Mesenchymal stem cell (in vitro differentiated cells and primary cell): ENCODE data around the gene CWH43.
A peak's percentile ranks its signal among the peaks of the same experiment; 100 is the strongest.

Experiments used
- DNase-seq: peaks from one replicate; pipeline ENCODE4 v3.0.0-alpha.2; 2013
- H2AFZ ChIP-seq: one replicate; pipeline ENCODE4 v1.6.1; 2013; ENCODE audit warnings: low read depth, mild to moderate bottlenecking, control low read depth, inconsistent platforms, low read length, moderate library complexity
- H2AK5ac ChIP-seq: 2 replicates; pipeline ENCODE4 v1.6.1; 2013; ENCODE audit warnings: low read length, moderate library complexity, mild to moderate bottlenecking, inconsistent platforms; ENCODE audit not compliant: severe bottlenecking
- H2BK120ac ChIP-seq: one replicate; pipeline ENCODE4 v1.6.1; 2013; ENCODE audit warnings: low read depth, mild to moderate bottlenecking, inconsistent platforms, low read length, moderate library complexity
- H2BK12ac ChIP-seq, 2 experiments: one replicate each; pipeline ENCODE4 v1.6.1; 2013; ENCODE audit warnings: inconsistent platforms in 2 of 2, low read length in 2 of 2, mild to moderate bottlenecking in 2 of 2, moderate library complexity in 2 of 2, control low read depth in 1 of 2
- H2BK15ac ChIP-seq: one replicate; pipeline ENCODE4 v1.6.1; 2013; ENCODE audit warnings: mild to moderate bottlenecking, low read depth, inconsistent platforms; ENCODE audit not compliant: poor library complexity, severe bottlenecking
- H2BK5ac ChIP-seq: 2 replicates; pipeline ENCODE4 v1.6.1; 2013; ENCODE audit warnings: low read depth, mild to moderate bottlenecking, low read length, control low read depth, inconsistent platforms; ENCODE audit not compliant: poor library complexity, severe bottlenecking
- H3K14ac ChIP-seq, 2 experiments: one replicate each; pipeline ENCODE4 v1.6.1; 2013; ENCODE audit warnings: inconsistent platforms in 2 of 2, low read length in 2 of 2, control low read depth in 1 of 2, mild to moderate bottlenecking in 1 of 2, moderate library complexity in 1 of 2
- H3K18ac ChIP-seq, 2 experiments: one replicate each; pipeline ENCODE4 v1.6.1; 2013; ENCODE audit warnings: inconsistent platforms in 2 of 2, low read length in 2 of 2, control low read depth in 1 of 2, low read depth in 1 of 2, mild to moderate bottlenecking in 1 of 2
- H3K23ac ChIP-seq, 2 experiments: one replicate each; pipeline ENCODE4 v1.6.1; 2013; ENCODE audit warnings: inconsistent platforms in 2 of 2, low read length in 2 of 2, mild to moderate bottlenecking in 2 of 2, moderate library complexity in 2 of 2, control low read depth in 1 of 2
- H3K27ac ChIP-seq: 2 replicates; pipeline ENCODE4 v1.5.1; 2013; ENCODE audit warnings: mild to moderate bottlenecking, moderate library complexity, low read length, control low read depth, inconsistent platforms; ENCODE audit not compliant: poor library complexity, severe bottlenecking
- H3K27me3 ChIP-seq, 2 experiments: 2 replicates each; pipeline versions ENCODE4 v1.6.1 to v1.7.0; 2013; ENCODE audit warnings: low read length in 2 of 2, mild to moderate bottlenecking in 2 of 2, moderate library complexity in 2 of 2, control low read depth in 1 of 2, inconsistent platforms in 1 of 2; ENCODE audit not compliant: control insufficient read depth in 1 of 2, insufficient read depth in 1 of 2
- H3K36me3 ChIP-seq, 2 experiments: 2 replicates each; pipeline versions ENCODE4 v1.6.1 to v1.7.0; 2013; ENCODE audit warnings: low read length in 2 of 2, control low read depth in 1 of 2, inconsistent platforms in 1 of 2, low read depth in 1 of 2, mild to moderate bottlenecking in 1 of 2; ENCODE audit not compliant: insufficient read depth in 2 of 2, control insufficient read depth in 1 of 2
- H3K4ac ChIP-seq, 2 experiments: one replicate each; pipeline ENCODE4 v1.6.1; 2013; ENCODE audit warnings: inconsistent platforms in 2 of 2, low read length in 2 of 2, mild to moderate bottlenecking in 2 of 2, moderate library complexity in 2 of 2, control low read depth in 1 of 2, low read depth in 1 of 2
- H3K4me1 ChIP-seq: 2 replicates; pipeline ENCODE4 v1.6.1; 2013; ENCODE audit warnings: low read depth, low read length, control low read depth; ENCODE audit not compliant: control insufficient read depth, insufficient read depth
- H3K4me2 ChIP-seq: 2 replicates; pipeline ENCODE4 v1.6.1; 2013; ENCODE audit warnings: low read length, mild to moderate bottlenecking, inconsistent platforms; ENCODE audit not compliant: poor library complexity, severe bottlenecking
- H3K4me3 ChIP-seq, 2 experiments: 2 replicates each; pipeline versions ENCODE4 v1.5.1 to v1.7.0; 2013; ENCODE audit warnings: low read length in 2 of 2, mild to moderate bottlenecking in 2 of 2, control low read depth in 1 of 2, low read depth in 1 of 2; ENCODE audit not compliant: insufficient read depth in 1 of 2
- H3K79me1 ChIP-seq: replicated peaks from 2 replicates; pipeline ENCODE4 v1.6.1; 2013; ENCODE audit warnings: mild to moderate bottlenecking, control low read depth, low read length, inconsistent platforms; ENCODE audit not compliant: poor library complexity, severe bottlenecking
- H3K9ac ChIP-seq: 2 replicates; pipeline ENCODE4 v1.7.0; 2013; ENCODE audit warnings: mild to moderate bottlenecking, low read length, moderate library complexity
- H3K9me3 ChIP-seq: 2 replicates; pipeline ENCODE4 v1.7.0; 2013; ENCODE audit warnings: mild to moderate bottlenecking, low read length; ENCODE audit not compliant: control insufficient read depth
- H4K8ac ChIP-seq: one replicate; pipeline ENCODE4 v1.6.1; 2013; ENCODE audit warnings: inconsistent platforms, mild to moderate bottlenecking, low read length, moderate library complexity
- H4K91ac ChIP-seq: one replicate; pipeline ENCODE4 v1.6.1; 2013; ENCODE audit warnings: mild to moderate bottlenecking, low read length, inconsistent platforms
- WGBS: methylation state at CpG from one replicate; pipeline ENCODE4 v1.1.7; 2013; ENCODE audit warnings: mixed read lengths; 5-methylcytosine and 5-hydroxymethylcytosine counted together

Gene CWH43

GRCh38 chr4:48970471-48970921, 15.6 kb upstream of the CWH43 start:
- H3K4ac ChIP-seq: no peak overlapping the region

GRCh38 chr4:48974979-48975640, 11.0 kb upstream of the CWH43 start:
- Histone ChIP-seq H3K4me1 (peaks cover 6% of the 10 kb centered on the region), H2BK5ac (no peak overlapping the region), H2AFZ (no peak overlapping the region), H3K9me3 (no peaks in the 10 kb centered on the region), H4K91ac (no peak overlapping the region), H3K14ac (no peak overlapping the region), H3K4me2 (no peak overlapping the region), H2BK15ac (no peak overlapping the region), H2BK120ac (no peak overlapping the region), H2BK12ac (no peak overlapping the region), H3K79me1 (no peaks in the 10 kb centered on the region), H3K18ac (no peak overlapping the region), H4K8ac (no peak overlapping the region), H3K36me3 (no peaks in the 10 kb centered on the region), H3K27ac (no peak overlapping the region), H3K27me3 (peaks cover 8 to 11% of the 10 kb centered on the region in 2 experiments), H3K4me3 (no peak overlapping the region), H3K9ac (no peak overlapping the region), H3K23ac (no peak overlapping the region), H2AK5ac (no peak overlapping the region), H3K4ac (no peak overlapping the region)
- WGBS: 56% methylated on average over 2 of the region's 2 CpGs
- no peak for DNase-seq

More at GRCh38 chr4:48970471-48970921, 15.6 kb upstream of the CWH43 start:
- DNase-seq: peak; percentile 69
- Histone ChIP-seq H2AFZ (no peak overlapping the region), H3K27ac (no peak overlapping the region), H3K9me3 (no peaks in the 10 kb centered on the region), H4K8ac (no peak overlapping the region), H3K14ac (no peak overlapping the region), H3K4me3 (peak overlapping the region in 1 of 2 experiments; percentile 56), H2BK15ac (no peak overlapping the region), H2AK5ac (no peak overlapping the region), H3K4me1 (peaks cover 9% of the 10 kb centered on the region), H3K23ac (no peak overlapping the region), H3K36me3 (no peaks in the 10 kb centered on the region), H2BK5ac (no peak overlapping the region), H3K4me2 (no peak overlapping the region), H3K27me3 (peaks cover 4 to 9% of the 10 kb centered on the region in 2 experiments), H4K91ac (no peak overlapping the region), H3K79me1 (no peaks in the 10 kb centered on the region), H3K9ac (peak overlapping the region; percentile 44), H2BK120ac (no peak overlapping the region), H3K18ac (no peak overlapping the region), H2BK12ac (no peak overlapping the region)
- WGBS: 35% methylated on average over 3 of the region's 3 CpGs

GRCh38 chr4:48976041-48976440, 10.0 kb upstream of the CWH43 start:
- H2AK5ac ChIP-seq: no peak overlapping the region
- H3K36me3 ChIP-seq: no peaks in the 10 kb centered on the region
- H3K4ac ChIP-seq: no peak overlapping the region
- H3K4me3 ChIP-seq: no peak overlapping the region
- H2BK5ac ChIP-seq: no peak overlapping the region
- H3K27me3 ChIP-seq: peaks cover 8 to 11% of the 10 kb centered on the region in 2 experiments
- H4K91ac ChIP-seq: no peak overlapping the region
- no peak overlapping the region for H3K4me2 ChIP-seq
- no peak overlapping the region for H3K9ac ChIP-seq
- no peaks in the 10 kb centered on the region for H3K79me1 ChIP-seq
- H3K27ac ChIP-seq: no peak overlapping the region
- H4K8ac ChIP-seq: no peak overlapping the region
- no peak overlapping the region for H2BK15ac ChIP-seq
- 67% methylated on average over 1 of the region's 4 CpGs for WGBS
- no peak for DNase-seq
- H3K9me3 ChIP-seq: no peaks in the 10 kb centered on the region
- no peak overlapping the region for H3K23ac ChIP-seq
- no peak overlapping the region for H2AFZ ChIP-seq
- H3K4me1 ChIP-seq: peaks cover 6% of the 10 kb centered on the region
- H3K14ac ChIP-seq: no peak overlapping the region
- H2BK120ac ChIP-seq: no peak overlapping the region
- H2BK12ac ChIP-seq: no peak overlapping the region
- H3K18ac ChIP-seq: no peak overlapping the region

GRCh38 chr4:48979914-48980579, 6.0 kb upstream of the CWH43 start:
- Histone ChIP-seq H3K4ac (no peak overlapping the region), H4K91ac (no peak overlapping the region), H3K4me3 (no peak overlapping the region), H2BK15ac (no peak overlapping the region), H3K9me3 (no peaks in the 10 kb centered on the region), H3K79me1 (no peaks in the 10 kb centered on the region), H3K36me3 (no peaks in the 10 kb centered on the region), H2AK5ac (no peak overlapping the region), H2BK120ac (no peak overlapping the region), H3K18ac (no peak overlapping the region), H3K14ac (no peak overlapping the region), H3K27ac (no peak overlapping the region), H2BK5ac (no peak overlapping the region), H3K4me1 (peaks cover 6% of the 10 kb centered on the region), H2BK12ac (no peak overlapping the region), H2AFZ (no peak overlapping the region), H4K8ac (no peak overlapping the region), H3K9ac (no peak overlapping the region), H3K27me3 (peaks cover 10 to 13% of the 10 kb centered on the region in 2 experiments), H3K4me2 (no peak overlapping the region), H3K23ac (no peak overlapping the region)
- 97% methylated on average over 3 of the region's 6 CpGs for WGBS
- DNase-seq: no peak
